ENCODE measurements around the gene ADGRG1.
"Not testable (repeated sequence)": the region's sequence is repeated elsewhere in the genome, so short reads cannot be mapped to it uniquely, and the experiment has no call there.

Gene ADGRG1

GRCh38 chr16:57669476-57670162, 41.2 kb downstream of the ADGRG1 start:
- DNase-seq: no peak

GRCh38 chr16:57670196-57670595, 41.8 kb downstream of the ADGRG1 start:
- no peak for DNase-seq

- not testable (repeated sequence) for DNase-seq
Observed at GRCh38 chr16:57671451-57671850, 43.0 kb downstream of the ADGRG1 start.

GRCh38 chr16:57672416-57672815, 44.0 kb downstream of the ADGRG1 start:
- DNase-seq: no peak

- DNase-seq: no peak
Observed at GRCh38 chr16:57672824-57673223, 44.4 kb downstream of the ADGRG1 start.

GRCh38 chr16:57675741-57676551, 47.5 kb downstream of the ADGRG1 start:
- no peak for DNase-seq

GRCh38 chr16:57676553-57677085, 48.2 kb downstream of the ADGRG1 start:
- DNase-seq: no peak

GRCh38 chr16:57677622-57678369, 49.4 kb downstream of the ADGRG1 start:
- no peak for DNase-seq

GRCh38 chr16:57679016-57679415, 50.6 kb downstream of the ADGRG1 start:
- no peak for DNase-seq

GRCh38 chr16:57679767-57680482, 51.5 kb downstream of the ADGRG1 start:
- DNase-seq: no peak

- no peak for DNase-seq
Observed at GRCh38 chr16:57680842-57681375, 52.5 kb downstream of the ADGRG1 start.

- no peak for DNase-seq
Observed at GRCh38 chr16:57681950-57682728, 53.7 kb downstream of the ADGRG1 start.

GRCh38 chr16:57682809-57683635, 54.6 kb downstream of the ADGRG1 start:
- no peak for DNase-seq

- no peak for DNase-seq
Observed at GRCh38 chr16:57683636-57684545, 55.5 kb downstream of the ADGRG1 start.

GRCh38 chr16:57684626-57685358, 56.4 kb downstream of the ADGRG1 start:
- no peak for DNase-seq

GRCh38 chr16:57685633-57686032, 57.2 kb downstream of the ADGRG1 start:
- no peak for DNase-seq

- no peak for DNase-seq
Observed at GRCh38 chr16:57686577-57686976, 58.1 kb downstream of the ADGRG1 start.

- DNase-seq: no peak
Observed at GRCh38 chr16:57687363-57687929, 59.0 kb downstream of the ADGRG1 start.

Measured in NCI-H1105 treated with DMSO at 0.1 percent for 48 hours (cell line).